ENCODE data around the gene KCNC1.
A peak's percentile ranks its signal among the peaks of the same experiment; 100 is the strongest.

The KCNC1 gene

DNA sequence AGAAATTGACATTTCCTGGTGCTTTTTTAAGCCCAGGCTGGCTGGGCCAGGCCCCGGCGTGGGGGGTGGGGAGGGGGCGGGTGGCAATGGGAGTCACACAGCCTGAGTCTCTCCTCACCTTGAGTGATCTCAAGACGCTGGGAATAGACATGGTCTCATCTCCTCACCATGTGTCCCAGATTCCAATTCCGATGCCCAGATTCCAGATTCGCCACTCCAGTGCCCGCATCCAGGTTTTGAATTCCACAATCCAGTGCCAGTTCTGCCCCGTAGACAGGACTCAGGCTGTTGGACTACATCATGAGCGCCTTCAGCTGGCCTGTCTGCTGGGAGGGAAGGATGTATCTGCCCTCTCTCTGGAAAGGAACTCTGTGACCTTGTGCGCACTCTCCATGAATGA is 19.1 kb downstream of the KCNC1 start:
- TF ChIP-seq CTCF (IDR thresholded peaks at IDR 0.05) = no peak
- H3K27ac ChIP-seq = no peak overlapping the region
- H3K27me3 ChIP-seq = peaks cover 0 to 9% of the 10 kb centered on the region in 2 donors
- H3K9me3 ChIP-seq = peaks cover 0 to 5% (median 2%) of the 10 kb centered on the region in 3 donors
- no peak for DNase-seq
- no peaks in the 10 kb centered on the region for H3K36me3 ChIP-seq
- H3K4me3 ChIP-seq = no peak overlapping the region
- no peaks in the 10 kb centered on the region for H3K4me1 ChIP-seq
- intact Hi-C loops (cut with DNase I; ENCODE audit: low total_unique reads) = no loop called here

DNA sequence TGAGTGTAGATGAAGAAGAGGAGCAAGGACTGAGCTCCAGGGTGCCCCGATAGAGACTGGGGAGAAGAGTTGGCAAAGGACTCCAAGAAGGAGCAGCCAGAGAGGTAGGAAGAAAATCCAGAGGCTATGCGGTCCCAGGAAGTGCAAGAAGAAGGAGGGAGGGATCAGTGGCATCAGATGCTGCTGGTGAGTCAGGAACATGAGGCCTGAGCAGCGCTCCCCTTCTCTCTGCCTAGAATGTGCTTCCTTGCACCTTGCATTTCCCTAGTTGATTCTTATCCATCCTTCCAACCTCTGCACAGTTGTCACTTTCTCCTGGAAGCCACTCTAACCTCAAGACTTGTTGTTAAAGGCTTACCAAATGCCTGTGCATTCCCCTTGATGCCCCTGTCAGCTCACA is 21.3 kb downstream of the KCNC1 start:
- no peak for TF ChIP-seq CTCF (IDR thresholded peaks at IDR 0.05)
- Histone ChIP-seq H3K27ac (no peak overlapping the region), H3K4me1 (no peaks in the 10 kb centered on the region), H3K9me3 (peaks cover 0 to 6% (median 4%) of the 10 kb centered on the region in 3 donors), H3K4me3 (no peak overlapping the region), H3K27me3 (peaks cover 0 to 5% of the 10 kb centered on the region in 2 donors), H3K36me3 (no peaks in the 10 kb centered on the region)
- intact Hi-C loops (cut with DNase I; ENCODE audit: low total_unique reads) = no loop called here
- no peak for DNase-seq

- peak in 1 of 2 experiments; percentile 25 for TF ChIP-seq CTCF (IDR thresholded peaks at IDR 0.05)
- H3K27me3 ChIP-seq = peaks cover 0 to 13% of the 10 kb centered on the region in 2 donors
- H3K36me3 ChIP-seq = no peaks in the 10 kb centered on the region
- intact Hi-C loops (cut with DNase I; ENCODE audit: low total_unique reads) = no loop called here
- no peak overlapping the region for H3K4me3 ChIP-seq
- no peak for DNase-seq
- no peaks in the 10 kb centered on the region for H3K4me1 ChIP-seq
- peaks cover 0 to 6% (median 4%) of the 10 kb centered on the region in 3 donors for H3K9me3 ChIP-seq
- no peak overlapping the region for H3K27ac ChIP-seq
These were observed 25.8 kb downstream of the KCNC1 start for GRCh38 chr11:17760102-17761029.

DNA sequence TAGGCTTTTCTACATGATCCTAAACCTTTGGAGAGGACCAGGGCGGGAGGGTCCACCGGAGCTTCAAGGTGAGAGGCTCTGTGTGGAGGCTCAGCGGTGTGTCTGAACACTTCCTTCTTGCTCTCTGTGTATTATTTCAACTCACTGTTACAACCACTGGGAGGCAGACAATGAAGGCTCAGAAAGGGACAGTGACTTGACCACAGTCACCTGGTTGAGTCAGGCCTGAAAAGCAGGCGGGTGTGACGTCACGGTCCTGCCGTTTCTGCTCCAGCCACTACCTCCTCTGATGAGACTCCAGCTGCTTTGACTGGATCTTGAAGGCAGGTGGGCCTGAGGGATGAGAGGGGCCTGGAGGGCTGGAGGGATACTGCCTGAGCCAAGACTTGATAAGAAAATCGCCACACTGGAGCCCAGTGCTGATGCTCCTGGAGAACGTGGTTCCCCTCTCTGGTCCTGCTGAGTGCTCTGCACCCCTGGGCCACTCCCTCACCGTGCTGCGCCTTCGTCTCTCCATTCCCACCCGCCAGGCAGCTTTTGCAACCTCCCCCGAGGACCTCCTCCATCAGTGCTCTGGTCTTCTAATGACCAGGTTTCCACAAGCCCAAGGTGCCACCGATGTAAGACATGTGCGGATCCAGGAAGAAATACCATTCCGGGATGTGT is 27.9 kb downstream of the KCNC1 start:
- H3K36me3 ChIP-seq = no peaks in the 10 kb centered on the region
- H3K27me3 ChIP-seq = peaks cover 0 to 20% of the 10 kb centered on the region in 2 donors
- TF ChIP-seq CTCF (IDR thresholded peaks at IDR 0.05) = no peak
- intact Hi-C loops (cut with DNase I; ENCODE audit: low total_unique reads) = no loop called here
- peaks cover 0 to 6% (median 4%) of the 10 kb centered on the region in 3 donors for H3K9me3 ChIP-seq
- H3K27ac ChIP-seq = no peak overlapping the region
- no peak for DNase-seq
- H3K4me3 ChIP-seq = no peak overlapping the region
- H3K4me1 ChIP-seq = no peaks in the 10 kb centered on the region

DNA sequence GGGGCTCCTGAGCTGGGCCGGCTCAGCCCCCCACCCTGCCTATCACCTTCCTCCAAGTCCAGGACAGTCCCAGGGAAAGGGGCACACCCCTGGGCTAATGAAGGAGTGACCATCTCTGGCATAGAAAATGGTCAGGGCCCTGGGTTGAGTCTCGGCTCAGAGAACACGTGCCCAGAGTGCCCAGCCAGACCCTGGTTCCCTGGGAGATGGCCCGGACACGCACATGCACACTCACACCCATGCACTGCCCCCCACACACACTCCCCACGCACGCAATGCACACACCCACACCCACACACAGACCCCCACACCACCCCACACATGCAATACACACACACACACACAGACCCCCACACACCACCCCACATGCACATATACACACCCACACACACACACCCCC is 28.7 kb downstream of the KCNC1 start:
- no peaks in the 10 kb centered on the region for H3K4me1 ChIP-seq
- intact Hi-C loops (cut with DNase I; ENCODE audit: low total_unique reads) = no loop called here
- no peak overlapping the region for H3K4me3 ChIP-seq
- H3K27ac ChIP-seq = no peak overlapping the region
- peaks cover 0 to 20% of the 10 kb centered on the region in 2 donors for H3K27me3 ChIP-seq
- TF ChIP-seq CTCF (IDR thresholded peaks at IDR 0.05) = no peak
- no peaks in the 10 kb centered on the region for H3K36me3 ChIP-seq
- no peak for DNase-seq
- peaks cover 0 to 5% (median 4%) of the 10 kb centered on the region in 3 donors for H3K9me3 ChIP-seq

Measured in tibial artery (tissue), 4 donors.